ENCODE data around the gene PNLIPRP2.

The PNLIPRP2 gene

DNA sequence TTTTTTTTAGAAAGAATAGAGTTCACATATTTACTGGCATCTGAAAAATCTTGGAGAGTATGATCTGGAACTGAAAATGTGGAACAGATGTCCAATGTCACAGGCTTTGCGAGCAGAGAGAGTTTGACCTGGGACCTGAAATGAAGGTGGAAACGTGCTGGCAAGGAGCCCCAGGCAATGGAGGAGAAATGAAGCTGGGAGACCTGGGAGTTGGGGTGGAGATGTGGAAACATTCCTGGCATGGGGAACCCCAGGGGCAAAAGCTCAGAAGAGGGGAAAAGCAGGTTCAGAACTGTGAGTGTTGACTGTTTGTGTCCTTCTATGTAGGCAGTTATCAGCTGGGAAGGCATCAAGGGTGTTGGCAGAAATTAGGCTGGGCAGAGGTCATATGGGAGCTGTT is 7.3 kb upstream of the PNLIPRP2 start:
- DNase-seq: no peak

DNA sequence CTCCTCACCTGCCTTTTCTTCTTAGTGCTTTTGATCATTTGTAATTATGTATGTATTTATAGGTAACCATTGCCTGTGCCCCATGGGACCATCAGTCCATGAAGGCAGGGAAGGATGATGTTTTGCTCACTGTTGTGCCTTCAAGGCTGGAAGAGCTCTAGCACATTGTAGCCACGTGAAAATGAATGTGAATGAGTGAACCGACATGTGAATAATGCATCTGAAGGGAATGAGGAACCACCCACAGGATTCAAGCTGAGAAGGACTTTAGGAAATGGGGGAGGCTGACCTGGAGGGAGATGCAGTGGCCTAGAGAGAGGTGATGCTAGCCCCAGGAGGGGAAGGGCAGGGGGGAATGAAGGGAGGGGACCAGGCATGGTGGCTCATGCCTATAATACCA is 6.0 kb upstream of the PNLIPRP2 start:
- DNase-seq: no peak

DNA sequence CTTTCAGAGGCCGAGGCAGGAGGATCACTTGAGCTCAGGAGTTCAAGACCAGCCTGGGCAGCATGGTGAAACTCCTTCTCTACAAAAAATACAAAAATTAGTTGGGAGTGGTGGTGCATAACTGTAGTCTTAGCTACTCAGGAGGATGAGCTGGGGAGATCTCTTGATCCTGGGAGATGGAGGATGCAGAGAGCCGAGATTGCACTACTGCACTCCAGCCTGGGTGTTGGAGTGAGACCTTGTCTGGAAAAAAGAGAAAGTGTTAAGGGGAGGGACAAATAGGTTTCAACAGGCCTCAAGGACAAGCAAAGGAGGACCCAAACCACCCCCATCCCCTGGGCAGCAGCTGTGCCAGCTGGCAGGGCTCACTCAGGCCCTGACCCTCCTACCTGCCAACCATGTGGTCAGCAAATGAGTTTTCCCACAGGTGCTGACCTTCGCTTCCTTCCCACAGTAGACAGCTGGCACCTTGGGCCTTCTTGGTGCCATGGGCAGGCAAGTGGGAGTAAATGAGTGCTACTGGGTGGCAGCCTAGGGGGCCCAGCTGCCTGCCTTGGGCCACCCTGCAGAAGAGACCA is 5.5 kb upstream of the PNLIPRP2 start:
- no peak for DNase-seq

DNA sequence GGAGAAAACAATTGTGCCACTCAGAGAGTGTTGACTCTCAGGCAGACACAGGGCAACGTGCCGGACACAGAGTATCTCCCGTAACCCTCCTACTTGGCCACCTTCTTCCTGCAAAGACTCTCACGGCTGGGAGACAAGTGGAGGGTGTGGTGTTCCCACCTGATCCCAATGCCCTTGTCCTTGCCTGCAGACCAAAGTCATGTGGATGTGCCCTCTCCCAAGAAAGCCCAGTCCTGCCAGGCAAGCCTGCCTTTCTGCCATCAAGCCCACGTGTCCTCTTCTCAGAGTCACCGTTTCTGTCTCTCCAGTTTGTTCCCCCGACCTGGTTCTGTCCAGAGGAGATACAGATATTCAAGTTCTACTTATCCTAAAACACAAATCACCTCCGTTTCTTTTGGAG is 723 bp downstream of the PNLIPRP2 start:
- no peak for DNase-seq

DNA sequence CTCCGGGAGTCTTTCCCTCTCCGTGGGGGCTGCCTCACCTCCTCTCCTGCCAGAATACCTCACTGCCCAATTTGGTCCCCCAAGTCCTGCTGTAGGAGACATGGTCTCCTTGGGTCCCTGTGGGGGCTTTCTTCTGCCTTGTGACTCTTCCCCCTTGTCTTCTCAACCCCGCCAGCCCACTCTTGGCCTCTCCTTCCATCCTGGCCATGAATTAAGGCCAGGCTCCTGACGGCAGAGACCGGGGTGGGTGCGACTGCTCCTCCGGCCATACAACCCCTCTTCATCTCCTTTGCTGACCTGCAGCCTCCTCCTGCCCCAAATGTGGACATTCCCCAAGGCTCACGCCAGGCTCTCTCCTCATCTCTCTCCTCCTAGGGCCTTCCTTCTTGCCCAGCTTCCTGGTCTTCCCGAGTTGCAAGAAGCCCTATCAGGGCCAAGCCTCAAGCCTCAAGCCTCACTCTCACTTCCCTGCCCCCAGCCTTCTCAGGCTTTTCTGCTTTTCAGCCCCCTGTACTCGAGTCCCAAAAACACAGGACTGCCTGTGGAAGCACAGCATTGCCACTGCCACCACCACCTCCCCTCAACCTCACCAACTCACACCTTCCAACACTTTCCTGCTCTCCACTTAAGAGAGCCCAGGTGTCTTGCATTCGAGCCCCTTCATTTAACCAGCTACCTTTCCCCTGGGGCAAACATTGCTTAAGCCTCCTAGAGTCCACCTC is 1.3 kb downstream of the PNLIPRP2 start:
- no peak for DNase-seq

DNA sequence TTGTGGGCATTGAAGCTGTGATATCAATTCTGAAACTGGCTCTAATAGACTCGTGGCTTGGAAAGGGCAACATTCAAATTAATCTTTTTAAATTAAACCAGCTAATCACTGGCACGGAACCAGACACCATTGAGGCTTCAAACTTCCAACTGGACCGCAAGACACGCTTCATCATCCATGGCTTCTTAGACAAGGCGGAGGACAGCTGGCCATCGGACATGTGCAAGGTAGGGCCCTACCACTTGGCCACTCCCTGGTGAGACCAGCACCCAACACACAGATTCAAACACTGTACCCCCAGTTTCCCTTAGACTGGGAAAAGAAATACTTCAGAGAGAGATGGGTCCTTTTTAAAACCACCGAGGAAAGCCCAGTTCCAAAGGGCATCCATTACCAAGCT is 5.1 kb downstream of the PNLIPRP2 start:
- DNase-seq: no peak

DNA sequence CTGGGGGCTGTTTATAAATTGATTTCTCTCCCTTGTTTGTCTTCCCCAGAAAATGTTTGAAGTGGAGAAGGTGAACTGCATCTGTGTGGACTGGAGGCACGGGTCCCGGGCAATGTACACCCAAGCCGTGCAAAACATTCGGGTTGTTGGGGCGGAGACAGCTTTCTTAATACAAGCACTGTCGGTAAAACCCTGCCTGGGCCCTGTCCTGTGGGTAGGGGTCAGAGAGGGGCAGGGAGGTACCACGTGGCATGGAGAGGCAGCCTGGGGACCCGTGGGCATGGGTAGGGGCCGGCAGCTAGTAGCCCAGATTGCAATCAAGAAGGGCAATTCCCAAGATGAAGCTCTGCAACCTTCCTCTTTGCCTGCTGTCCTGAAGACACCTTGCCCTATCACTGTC is 6.1 kb downstream of the PNLIPRP2 start:
- no peak for DNase-seq

DNA sequence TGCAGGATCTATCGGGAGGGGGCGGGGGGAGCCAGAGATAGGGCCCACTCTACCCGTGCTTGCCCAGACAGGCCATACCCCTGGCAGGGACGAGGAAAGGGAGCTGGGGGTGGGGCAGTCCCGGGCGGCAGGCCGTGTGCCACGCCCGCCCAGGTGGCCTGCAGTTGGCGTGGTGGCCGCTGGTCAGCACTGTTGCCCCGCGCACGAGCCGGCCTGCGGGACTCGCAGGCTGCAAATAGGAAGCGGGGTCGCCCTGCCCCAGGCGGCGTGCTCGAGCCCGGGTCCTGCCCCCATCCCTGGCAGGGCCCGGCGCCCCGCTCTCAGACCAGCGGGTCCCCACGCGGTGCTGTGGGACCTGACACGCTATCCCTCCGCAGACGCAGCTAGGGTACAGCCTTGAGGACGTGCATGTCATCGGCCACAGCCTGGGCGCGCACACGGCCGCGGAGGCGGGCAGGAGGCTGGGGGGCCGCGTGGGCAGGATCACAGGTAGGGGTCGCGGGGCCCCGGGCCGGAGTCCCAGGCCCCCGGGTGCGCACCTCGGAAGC is 6.7 kb downstream of the PNLIPRP2 start:
- DNase-seq: no peak

DNA sequence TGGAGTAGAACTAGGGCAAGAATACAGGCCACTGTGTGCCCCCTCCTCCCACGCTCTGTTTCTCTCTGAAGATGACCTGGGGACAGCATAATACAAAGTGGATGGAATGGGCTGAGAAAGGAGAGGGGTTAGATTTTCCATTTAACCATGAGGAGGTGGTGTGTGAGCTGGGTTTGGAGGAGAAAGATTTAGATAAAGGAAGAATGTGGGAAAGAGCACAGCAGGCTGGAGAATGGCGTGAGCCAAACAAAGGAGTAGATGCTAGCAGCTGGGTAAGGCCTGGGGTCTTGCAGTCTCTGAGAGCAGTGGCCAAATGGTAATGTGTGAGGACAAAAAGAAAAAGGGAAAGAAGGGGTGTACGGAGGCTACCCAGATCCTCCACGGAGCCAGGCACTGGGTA is 8.6 kb downstream of the PNLIPRP2 start:
- no peak for DNase-seq

DNA sequence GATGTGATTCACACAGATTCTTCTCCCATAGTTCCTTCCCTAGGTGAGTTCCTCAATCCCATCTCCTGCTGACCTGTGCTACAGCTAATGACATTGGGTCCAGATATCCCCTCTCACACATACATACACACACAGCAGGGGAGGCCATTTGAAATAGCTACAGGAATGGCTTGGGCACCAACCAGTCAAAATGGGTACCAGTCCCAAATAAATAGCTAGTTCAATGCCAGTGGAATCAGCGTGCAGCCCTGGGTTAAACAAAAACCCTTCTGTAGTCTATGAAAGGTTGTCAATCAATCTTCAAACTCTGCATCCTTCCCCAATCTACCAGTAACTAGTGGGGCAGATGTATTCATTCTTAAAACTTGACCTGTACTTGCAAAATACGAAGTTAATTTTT is 9.3 kb downstream of the PNLIPRP2 start:
- no peak for DNase-seq

DNA sequence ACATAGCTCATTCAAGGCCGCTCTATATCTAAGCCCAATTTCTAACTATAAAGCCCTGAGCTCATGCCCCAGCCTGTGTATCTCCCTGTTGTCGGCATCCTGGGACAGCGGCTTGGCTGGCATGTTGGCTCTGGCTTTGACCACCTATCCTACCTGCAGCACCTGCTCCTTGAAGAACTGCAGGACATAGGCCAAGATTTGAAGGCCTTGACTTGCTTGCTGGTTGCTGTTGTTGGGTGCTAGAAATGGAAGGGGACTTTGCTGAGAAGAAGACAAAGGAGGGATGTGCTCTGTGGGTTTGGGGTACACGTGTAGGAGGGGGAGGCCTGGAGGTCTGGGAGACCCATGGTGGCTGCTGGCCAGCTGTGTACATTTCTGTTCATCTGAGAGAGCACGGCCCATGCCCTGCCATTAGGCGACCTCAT is 11.1 kb downstream of the PNLIPRP2 start:
- no peak for DNase-seq

DNA sequence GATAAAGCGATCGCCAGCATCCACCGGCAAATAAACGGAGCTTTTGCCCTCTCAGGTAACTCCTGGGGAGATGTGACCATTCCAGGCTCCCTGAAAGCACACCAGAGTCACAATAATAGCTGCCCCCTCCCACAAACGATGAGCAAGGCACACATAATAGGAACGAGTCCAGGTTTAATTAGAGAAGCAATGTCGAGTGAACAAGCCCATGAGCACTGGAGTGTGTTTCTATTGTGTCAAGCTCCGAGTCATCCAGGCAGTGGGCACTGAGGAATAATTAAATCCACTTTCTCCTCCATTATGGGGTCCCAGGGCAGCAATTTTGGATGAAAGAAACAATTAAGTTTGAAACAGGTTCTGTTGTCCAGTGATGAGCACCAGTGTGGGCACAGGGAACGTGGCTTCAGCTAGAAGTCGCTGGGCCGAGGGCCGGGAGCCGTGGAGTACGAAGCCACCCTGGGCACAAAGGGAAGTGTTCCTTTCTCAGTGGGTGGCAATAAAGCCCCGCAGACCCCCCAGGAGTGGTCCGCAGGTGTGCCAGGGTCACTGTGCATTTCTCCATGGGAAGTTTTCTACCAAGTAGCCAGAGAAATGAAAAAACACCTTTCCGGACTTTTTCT is 12.0 kb downstream of the PNLIPRP2 start:
- no peak for DNase-seq

DNA sequence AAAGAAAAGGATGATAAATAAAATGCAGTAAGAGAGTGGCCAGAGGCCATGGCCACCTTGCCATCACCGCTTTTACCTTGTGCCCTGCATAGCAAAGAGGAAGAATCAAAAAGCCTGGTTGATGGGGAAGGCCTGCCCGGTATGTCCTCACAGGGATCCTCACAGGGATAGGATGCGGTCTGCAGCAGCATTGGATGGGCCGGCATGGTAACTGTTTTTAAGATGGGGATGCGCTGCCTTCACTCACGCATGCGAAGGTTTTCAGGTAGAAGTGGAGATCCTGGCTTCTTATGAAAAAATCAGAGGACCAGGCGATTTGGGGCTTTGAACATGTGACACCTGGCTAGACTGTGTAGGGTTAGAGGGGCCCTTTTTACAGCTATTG is 12.5 kb downstream of the PNLIPRP2 start:
- no peak for DNase-seq

DNA sequence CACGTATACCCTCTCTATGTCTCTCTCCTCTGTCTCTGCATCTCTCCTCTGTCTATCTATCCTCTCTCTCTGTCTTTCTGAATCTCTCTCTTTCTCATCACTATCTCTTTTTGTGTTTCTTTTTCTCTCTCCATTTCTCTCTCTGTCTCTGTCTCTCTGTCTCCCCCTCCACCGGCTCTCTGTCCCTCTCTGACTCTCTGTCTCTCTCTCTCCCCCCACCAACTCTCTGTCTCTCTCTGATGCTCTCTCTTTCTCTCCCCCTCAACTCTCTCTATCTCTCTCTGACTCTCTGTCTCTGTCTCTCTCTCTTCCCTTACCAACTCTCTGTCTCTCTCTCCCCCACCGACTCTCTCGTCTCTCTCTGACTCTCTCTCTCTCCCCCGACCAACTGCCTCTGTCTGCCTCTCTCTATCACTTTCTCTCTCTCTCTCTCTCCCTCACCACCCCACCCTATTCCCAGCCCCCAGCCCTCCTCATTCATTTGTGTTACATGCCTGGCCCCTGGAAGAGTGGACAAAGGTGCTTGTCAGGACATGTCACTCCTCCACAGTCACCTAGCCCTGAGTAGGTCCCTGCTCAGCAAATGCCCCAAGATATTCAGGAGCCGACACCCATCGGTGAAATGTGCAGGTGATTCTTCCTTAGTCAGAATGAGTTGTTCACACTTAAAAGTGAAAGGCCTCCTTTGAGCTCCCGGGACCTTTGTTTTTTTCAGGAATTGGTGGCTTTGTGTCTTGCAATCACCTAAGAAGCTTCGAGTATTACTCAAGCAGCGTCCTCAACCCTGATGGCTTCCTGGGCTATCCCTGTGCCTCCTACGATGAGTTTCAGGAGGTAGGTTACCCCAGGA is 13.6 kb downstream of the PNLIPRP2 start:
- DNase-seq: no peak

DNA sequence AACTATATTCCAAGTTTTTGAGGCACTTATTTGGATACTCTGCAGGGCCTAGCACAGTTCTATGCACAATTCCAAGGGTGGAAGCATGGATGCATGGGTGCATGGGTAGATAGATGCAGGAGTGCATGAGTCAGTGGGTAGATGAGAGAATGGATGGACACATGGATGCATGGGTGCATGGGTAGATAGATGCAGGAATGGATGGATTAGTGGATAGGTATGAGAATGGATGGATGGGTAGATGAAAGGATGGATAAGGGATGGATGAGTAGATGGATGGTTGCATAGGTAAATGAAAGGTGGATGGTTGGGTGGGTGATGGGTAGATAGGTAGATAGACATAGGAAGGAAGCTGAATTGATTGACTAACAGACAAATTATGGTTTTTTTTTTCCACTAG is 15.6 kb downstream of the PNLIPRP2 start:
- no peak for DNase-seq

DNA sequence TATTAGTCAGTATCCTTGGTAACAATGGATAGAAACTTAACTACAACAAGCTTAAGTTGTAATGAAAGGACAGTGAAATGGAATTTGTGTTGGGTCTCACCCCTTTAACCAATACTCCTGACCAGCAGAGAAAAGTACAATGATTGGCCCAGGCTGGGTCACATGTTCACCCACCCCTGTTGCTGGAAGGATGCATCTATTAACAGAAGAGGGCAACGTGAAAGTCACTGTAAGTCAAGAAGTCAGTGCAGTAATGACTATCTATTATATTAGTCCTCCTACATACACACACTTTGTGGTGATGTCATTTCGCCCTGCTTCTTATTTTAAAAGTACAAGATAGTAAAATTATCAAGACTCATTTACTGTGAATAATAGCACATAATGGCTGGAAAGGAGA is 16.2 kb downstream of the PNLIPRP2 start:
- DNase-seq: no peak

DNA sequence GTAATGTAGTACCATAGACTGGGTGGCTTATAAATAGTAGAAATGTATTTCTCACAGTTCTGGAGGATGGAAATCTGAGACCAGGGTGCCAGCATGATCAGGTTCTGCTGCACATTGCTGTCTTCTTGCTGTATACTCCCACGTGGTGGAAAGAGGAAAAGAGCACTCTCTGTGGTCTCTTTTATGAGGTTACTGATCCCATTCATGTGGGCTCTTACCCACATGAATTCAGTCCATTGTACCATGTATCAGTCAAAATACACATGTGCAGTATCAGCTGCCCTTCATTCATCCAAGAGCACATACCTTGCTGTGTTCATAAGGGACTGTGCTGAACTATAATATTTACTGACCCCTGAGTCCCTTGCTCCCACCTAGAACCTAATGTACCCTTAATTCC is 17.1 kb downstream of the PNLIPRP2 start:
- no peak for DNase-seq

DNA sequence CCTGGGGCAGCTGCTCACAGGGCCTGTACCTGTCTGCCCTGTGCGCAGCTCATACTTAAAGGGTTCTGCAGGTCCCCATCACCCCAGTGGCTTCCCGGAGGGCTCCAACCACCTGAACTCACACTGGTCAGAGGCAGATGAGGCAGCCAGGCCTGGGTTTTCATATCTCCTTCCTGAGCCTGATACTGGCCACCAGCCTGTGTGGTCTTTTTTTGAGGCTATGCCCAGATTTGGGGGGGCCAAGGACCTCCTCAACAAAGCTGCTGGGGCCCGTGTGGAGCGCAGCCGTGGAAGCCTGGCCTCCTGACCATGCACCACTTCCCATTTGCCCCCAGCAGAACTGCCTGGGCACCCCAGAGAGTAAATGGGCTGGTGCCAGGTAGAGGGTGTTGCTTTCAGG is 25.7 kb downstream of the PNLIPRP2 start:
- no peak for DNase-seq

DNA sequence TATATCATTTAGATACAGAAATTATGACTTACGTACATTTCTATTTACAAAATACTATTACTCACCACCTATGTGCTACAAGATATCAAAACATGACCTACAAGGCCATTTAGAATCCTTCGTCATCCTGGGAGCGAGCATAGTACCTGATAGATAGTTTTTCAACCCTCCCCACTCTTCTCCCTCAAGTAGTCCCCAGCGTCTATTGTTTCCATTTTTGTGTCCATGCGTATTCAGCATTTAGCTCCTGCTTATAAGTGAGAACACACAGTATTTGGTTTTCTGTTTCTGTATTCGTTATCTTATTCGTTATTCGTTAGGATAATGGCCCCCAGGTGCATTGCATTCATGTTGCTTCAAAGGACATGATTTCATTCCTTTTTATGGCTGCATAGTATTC is 28.1 kb downstream of the PNLIPRP2 start:
- no peak for DNase-seq

DNA sequence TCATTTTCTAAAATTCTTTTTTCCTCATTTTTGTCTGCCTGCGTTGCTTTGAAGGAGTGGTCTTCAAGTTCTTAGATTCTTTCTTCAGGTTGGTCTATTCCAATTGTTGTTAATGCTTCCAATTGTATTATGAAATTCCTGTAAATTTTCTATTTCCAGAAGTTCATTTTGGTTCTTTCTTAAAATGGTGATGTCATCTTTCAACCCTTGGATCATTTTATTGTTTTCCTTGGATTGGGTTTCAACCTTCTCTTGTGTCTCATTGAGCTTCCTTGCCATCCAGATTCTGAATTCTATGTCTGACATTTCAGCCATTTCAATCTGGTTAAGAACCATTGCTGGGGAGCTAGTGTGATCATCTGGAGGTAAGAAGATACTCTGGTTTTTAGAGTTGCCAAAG is 33.1 kb downstream of the PNLIPRP2 start:
- no peak for DNase-seq

DNA sequence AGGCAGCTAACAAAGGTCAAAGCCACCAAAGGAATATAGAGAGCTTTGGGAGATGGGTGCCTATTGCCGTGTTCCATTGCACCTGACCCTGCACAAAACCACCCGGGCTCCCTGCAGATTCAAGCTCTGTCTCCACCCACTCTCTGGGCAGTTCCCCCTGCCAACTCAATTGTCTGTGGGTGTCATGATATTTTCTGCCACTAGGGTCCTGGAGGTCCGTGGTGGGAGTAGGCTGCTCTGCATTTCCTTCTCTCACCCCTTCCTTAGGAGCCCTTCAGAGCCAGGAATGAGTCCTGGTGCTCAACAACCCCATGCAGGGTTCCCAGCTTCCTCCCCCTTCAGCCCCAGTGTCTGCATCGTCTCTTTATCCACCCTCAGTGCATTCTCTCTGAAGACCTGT is 34.1 kb downstream of the PNLIPRP2 start:
- no peak for DNase-seq

DNA sequence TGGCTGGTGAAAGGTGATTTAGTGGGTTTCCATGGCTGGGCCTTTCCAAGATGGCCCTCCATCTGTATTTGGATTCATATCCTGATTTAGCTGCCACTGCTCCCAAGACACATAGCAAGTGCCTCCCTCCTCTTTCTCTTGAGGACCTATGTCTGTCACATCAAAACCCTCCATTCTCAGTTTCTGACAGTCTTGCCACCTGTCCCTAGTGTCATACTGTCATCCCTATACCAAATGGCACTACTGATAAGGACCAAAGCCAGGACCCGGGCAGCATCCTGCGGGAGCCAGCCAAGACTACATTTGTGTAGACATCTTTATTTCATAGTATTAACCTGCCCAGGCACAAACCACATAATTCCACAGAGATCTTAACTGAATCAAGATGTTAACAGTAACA is 34.8 kb downstream of the PNLIPRP2 start:
- no peak for DNase-seq

DNA sequence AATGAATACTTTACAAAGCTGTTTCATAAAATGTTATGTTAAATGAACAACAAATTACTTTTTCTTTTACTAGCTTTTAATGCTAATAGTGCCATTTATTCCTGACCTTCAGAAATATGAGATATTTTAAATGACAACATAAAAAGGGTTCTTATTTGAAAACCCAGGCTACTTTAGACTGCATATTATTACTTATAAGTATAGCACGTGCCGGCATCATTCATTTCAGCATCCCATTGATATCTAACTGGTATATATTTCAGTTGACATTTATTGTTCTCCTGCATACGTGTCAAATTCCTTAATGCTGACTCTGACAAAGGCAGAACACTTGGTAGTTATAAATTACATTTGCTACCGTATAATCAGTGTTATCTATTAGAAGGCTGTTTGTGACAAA is 35.3 kb downstream of the PNLIPRP2 start:
- no peak for DNase-seq
